OCI-LY3 (cell line): ENCODE results near the gene FAM161B.
"Not testable (repeated sequence)": the region's sequence is repeated elsewhere in the genome, so short reads cannot be mapped to it uniquely, and the experiment has no call there.

Experiments
- CTCF ChIP-seq: fragments of 200-600, 300-600 bp; sonication (generic); IDR thresholded peaks from 2 replicates; pipeline ENCODE4 v1.5.1; 2014; ENCODE audit warnings: antibody characterized with exemption, low read length, low read depth
- EZH2phosphoT487 ChIP-seq: fragments of 200-600 bp; shearing (Covaris generic); IDR thresholded peaks from 2 replicates; pipeline ENCODE4 v1.6.1; 2018; ENCODE audit warnings: antibody characterized with exemption, mixed run types, low read depth

GRCh38 chr14:73994926-73995325, 45.0 kb upstream of the FAM161B start:
- not testable (repeated sequence) for TF ChIP-seq CTCF, EZH2phosphoT487
